Frontal cortex (tissue), 4 donors: ENCODE measurements around the gene TRH. TPM values are rescaled to one million over a fixed set of nuclear protein-coding genes. Genes with fewer than 3 reads are reported as not detected.
A peak's percentile ranks its signal among the peaks of the same experiment; 100 is the strongest.
"Not testable (repeated sequence)": the region's sequence is repeated elsewhere in the genome, so short reads cannot be mapped to it uniquely, and the experiment has no call there.

ENCODE experiments used
- DNase-seq, 2 donors: peaks; one replicate each; pipeline ENCODE4 v3.0.0; 2012; ENCODE audit warnings: low spot score in 2 of 2
- FAIRE-seq: peaks from 2 replicates; lab custom pipeline; 2012; peaks lifted over from hg19 to GRCh38; lab: Jason Lieb, UNC
- total RNA-seq: library from RNA; depleted of rRNA; stranded (reverse); fragments of >200 nt; gene quantifications from one replicate; pipeline ENCODE4 v1.2.3, GENCODE V29; 2014
- donor health status: control.
- donor health status: control.
- donor health status: control.

TRH gene
- total RNA-seq, 1 donor from 2014 or later = 4.1 TPM

GRCh38 chr3:129999176-129999575 is 24.7 kb downstream of the TRH start:
- not testable (repeated sequence) for FAIRE-seq, DNase-seq

GRCh38 chr3:130002666-130003598 is 28.4 kb downstream of the TRH start:
- peak; percentile 59 to 74 for DNase-seq
- FAIRE-seq = not testable (repeated sequence)

GRCh38 chr3:130010556-130010955 is 36.0 kb downstream of the TRH start:
- no peak for FAIRE-seq

GRCh38 chr3:130012108-130012507 is 37.6 kb downstream of the TRH start:
- DNase-seq, FAIRE-seq: not testable (repeated sequence)

More at GRCh38 chr3:130010556-130010955, 36.0 kb downstream of the TRH start:
- no peak for DNase-seq

GRCh38 chr3:130013246-130013645 is 38.7 kb downstream of the TRH start:
- FAIRE-seq, DNase-seq: not testable (repeated sequence)

GRCh38 chr3:130014526-130014925 is 40.0 kb downstream of the TRH start:
- no peak for DNase-seq
- FAIRE-seq = no peak

GRCh38 chr3:130017661-130018060 is 43.1 kb downstream of the TRH start:
- not testable (repeated sequence) for DNase-seq, FAIRE-seq

GRCh38 chr3:130026146-130026829 is 51.8 kb downstream of the TRH start:
- DNase-seq, FAIRE-seq: not testable (repeated sequence)

GRCh38 chr3:130027437-130027836 is 52.9 kb downstream of the TRH start:
- not testable (repeated sequence) for FAIRE-seq, DNase-seq

Other genes with a start within 250 kb of the TRH start
- gene TMCC1, start 81.0 kb upstream of the TRH start, total RNA-seq = 68.5 TPM
- gene ALG1L2, start 107.1 kb downstream of the TRH start, total RNA-seq = not detected